Posterior cingulate gyrus (tissue), 11 donors: ENCODE measurements around the gene CBLC.
A peak's percentile ranks its signal among the peaks of the same experiment; 100 is the strongest.
"Not testable (repeated sequence)": the region's sequence is repeated elsewhere in the genome, so short reads cannot be mapped to it uniquely, and the experiment has no call there.

Experiments used
- DNase-seq, 10 donors: peaks; one replicate each; pipeline versions ENCODE4 v3.0.0 to v3.0.0-alpha.2; 2020 to 2021; ENCODE audit warnings: mixed read lengths in 3 of 10
- intact Hi-C: fragments of 100-400 bp; cut with DNase I; formaldehyde crosslinking; loops from one replicate; pipeline ENCODE4 v1.15.1; 2023

Gene CBLC

DNA sequence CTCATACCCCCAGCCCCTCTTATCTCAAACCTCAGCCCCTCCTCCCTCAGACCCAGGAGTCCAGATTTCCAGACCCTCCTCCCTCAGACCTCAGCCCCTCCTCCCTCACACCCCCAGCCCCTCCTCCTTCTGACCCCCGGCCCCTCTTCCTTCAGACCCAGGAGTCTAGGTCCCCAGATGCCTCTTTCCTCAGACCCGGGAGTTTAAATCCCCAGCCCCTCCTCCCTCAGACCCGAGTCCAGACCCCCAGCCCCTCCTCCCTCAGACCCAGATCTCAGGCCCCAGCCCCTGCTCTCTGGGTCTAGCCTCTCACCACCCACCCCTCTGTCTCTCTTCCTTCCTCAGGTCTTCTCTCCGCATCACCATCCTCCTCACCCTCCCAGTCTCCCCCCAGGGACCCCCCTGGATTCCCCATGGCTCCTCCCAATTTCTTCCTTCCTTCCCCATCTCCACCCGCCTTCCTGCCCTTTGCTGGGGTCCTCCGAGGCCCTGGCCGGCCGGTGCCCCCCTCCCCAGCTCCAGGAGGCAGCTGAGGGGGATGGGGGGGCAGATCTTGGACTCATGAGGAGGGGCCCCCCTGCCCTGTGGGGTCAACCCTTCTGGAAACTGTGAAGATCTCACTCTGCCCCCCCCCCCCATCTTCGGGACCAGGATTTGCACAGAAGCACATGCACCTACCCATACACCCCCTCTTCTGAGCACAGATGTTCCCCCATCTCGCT, 18.4 kb upstream of the CBLC start:
- DNase-seq = peak in 1 of 10 donors; percentile 14
- intact Hi-C loops = no loop called here

DNA sequence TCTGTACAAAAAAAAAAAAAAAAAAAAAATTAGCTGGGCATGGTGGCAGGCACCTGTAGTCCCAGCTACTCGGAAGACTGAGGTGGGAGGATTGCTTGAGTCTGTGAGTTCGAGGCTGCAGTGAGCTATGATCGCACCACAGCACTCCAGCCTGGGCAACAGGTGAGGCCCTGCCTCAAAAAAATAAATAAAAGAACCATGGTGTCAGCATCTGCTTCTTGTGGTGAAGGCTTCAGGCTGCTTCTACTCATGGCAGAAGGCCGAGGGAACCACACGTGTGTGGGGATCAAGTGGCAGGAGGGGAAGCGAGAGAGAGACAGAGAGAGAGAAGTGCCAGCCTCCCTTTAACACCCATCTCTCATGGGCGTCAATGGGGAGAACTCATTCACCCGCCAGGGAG, 15.7 kb upstream of the CBLC start:
- intact Hi-C loops = no loop called here
- DNase-seq = peak in 1 of 10 donors; percentile 19

DNA sequence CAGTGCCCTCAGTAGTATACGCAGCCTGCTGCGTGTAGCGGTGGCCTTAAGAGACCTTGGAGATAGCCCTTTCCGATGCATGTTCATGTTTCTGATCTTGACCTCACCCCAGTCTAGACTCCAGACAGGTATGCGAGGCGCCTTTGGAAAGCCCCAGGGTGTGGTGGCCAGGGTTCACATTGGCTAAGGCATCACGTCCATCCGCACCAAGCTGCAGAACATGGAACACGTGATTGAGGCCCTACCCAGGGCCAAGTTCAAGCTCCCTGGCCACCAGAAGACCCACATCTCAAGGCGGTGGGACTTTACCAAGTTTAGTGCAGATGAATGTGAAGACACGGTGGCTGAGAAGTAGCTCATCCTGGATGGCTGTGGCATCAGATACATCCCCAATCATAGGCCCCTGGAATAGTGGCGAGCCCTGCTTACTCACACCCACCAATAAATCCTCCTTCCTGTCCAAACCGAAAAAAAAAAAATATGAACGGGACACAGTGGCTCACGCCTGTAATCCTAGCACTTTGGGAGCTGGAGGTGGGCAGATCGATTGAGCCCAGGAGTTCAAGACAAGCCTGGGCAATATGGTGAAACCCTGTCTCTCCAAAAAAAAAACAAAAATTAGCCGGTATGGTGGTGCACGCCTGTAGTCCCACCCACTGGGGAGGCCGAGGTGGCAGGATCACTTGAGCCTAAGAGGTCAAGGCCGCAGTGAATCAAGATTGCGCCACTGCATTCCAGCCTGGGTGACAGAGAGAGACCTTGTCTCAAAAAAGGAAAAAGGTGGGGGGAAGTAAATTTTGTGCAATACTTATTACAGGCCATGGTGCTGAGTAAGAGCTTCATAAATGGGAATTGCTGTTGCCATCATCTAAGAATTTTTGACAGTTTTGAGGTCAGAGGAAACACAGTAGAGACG, 12.4 kb upstream of the CBLC start:
- intact Hi-C loops = no loop called here
- DNase-seq = no peak

DNA sequence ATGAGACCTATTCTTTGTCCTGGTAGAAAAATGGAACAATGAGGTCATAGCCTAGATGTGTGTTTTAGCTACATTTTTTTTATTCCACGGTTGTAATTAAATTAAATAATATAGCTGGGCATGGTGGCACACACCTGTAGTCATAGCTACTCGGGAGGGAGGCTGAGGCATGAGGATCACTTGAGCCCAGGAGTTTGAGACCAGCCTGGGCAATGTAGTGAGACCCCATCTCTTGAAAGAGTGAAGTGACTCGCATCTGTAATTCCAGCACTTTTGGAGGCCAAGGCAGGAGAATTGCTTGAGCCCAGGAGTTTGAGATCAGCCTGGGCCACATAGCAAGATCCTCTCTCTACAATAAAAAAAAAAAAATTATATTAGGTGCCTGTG, 11.7 kb upstream of the CBLC start:
- intact Hi-C loops = no loop called here
- DNase-seq = no peak

DNA sequence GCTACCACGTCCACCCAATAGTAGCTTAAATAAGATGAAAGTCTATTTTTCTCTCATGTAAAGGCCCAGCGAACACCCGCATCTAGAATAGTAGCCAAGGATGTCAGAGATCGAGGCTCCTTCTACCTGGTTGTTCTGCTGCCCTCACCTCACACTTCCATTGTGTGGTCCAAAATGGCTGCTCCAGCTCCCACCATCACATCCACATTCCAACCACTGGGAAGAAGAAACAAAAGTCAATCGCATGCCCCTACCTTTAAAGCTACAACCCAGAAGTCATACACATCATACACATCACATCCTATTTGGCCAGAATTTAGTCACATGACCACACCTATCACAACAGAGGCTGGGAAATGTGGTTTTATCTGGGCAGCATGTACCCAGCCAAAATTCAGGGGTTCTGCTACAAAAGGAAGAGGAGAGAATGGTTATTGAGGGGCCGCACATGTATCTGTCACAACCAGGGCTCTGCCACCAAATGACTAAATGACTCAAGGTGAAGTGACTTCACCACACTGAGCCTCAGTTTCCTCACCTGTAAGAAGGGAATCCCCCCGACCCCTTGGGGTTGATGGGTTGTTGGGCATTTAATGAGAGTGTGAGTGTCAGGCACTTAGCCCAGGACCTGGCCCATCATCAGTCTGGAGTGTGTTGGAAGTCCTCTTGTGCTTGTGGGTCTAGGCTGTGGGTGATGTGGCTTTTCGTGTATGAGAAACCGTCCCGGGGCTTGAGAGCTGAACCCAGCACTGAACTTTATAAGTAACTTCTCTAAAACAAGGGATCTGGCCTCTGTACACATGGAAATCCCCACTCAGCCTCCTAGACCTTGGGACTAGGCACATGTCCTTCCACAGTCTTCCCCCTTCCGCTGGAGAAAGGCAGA, 10.2 kb upstream of the CBLC start:
- intact Hi-C loops = no loop called here
- DNase-seq = no peak

DNA sequence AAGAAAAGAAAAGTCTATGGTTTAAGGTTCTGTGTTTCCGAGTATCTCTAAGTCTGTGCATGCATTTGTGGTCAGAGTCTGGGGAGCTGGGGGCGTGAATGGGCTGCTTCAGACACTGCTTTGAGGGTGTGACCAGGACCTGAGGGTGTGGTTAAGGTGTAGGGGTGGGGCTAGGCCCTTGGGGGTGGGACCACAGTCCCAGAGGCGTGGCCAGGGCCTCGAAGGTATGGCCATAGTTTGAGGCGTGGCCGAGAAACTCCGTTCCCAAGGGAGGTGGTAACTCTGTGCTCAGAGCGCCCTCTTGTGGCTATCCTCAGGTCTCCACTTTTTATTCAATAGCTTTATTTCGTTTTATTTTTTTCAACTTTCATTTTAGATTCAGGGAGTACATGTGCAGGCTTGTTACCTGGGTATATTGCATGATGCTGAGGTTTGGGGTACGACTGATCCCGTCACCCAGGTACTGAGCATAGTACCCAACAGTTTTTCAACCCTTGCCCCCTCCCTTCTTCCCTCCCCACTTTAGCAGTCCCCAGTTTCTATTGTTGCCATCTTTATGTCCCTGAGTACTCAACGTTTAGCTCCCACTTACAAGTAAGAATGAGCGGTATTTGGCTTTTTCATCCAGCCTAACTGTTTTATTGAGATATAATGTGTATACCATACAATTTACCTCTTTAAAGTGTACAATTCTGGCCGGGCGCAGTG, 7.0 kb upstream of the CBLC start:
- DNase-seq = peak; percentile 33 to 95 (median 79)
- intact Hi-C loops = loop anchor here (1.0 to 2.0 kb wide), 3 partner anchors 46 to 200 kb away; no protein-coding TSS in a partner anchor

DNA sequence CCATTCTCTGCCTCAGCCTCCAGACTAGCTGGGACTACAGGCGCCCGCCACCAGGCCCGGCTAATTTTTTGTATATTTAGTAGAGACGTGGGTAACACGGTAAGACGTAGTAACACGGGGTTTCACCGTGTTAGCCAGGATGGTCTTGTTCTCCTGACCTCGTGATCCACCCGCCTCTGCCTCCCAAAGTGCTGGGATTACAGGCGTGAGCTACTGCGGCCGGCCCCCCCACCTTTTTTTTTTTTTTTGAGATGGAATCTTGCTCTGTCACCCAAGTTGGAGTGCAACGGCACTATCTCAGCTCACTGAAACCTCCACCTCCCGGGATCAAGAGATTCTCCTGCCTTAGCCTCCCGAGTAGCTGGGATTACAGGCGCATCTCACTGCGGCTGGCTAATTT, 5.5 kb upstream of the CBLC start:
- DNase-seq, intact Hi-C loops: not testable (repeated sequence)

DNA sequence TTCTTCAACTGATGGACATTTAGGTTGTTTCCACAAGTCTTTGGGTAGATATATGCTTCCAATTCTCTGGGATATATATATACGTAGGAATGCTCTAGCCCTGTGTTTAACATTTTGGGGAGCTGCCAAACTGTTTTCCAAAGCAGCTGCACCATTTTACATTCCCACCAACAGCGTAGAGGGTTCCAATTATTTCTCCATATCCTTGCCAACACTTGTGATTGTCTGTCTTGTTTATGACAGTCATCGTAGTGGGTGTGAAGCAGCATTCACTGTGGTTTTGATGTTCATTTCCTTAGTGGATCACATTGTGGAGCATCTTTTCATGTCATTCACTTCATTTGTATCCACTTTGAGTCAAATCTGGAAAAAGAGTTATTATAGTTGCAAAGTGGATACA, 4.7 kb upstream of the CBLC start:
- no peak for DNase-seq
- intact Hi-C loops = no loop called here

DNA sequence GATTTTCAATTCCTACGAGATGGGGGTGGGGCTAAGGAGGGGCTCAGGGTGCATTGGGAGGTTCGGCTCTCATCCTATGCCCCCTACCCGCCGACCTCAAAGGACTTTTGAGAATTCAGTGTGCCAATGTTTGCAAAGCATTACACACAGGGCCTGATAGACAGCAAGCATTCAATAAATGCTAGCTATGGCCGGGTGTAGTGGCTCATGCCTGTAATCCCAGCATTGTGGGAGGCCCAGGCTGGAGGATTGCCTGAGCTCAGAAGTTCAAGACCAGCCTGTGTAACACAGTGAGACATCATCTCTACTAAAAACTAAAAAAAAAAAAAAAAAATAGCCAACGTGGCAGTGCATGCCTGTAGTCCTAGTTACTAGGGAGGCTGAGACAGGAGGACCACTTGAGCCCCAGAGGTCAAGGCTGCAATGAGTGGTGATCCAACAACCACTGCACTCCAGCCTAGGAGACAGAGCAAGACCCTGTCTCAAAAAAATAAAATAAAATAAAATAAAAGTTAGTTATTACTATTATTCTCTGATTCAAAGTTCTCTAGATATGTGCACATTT, 1.9 kb upstream of the CBLC start:
- no peak for DNase-seq
- intact Hi-C loops = no loop called here

DNA sequence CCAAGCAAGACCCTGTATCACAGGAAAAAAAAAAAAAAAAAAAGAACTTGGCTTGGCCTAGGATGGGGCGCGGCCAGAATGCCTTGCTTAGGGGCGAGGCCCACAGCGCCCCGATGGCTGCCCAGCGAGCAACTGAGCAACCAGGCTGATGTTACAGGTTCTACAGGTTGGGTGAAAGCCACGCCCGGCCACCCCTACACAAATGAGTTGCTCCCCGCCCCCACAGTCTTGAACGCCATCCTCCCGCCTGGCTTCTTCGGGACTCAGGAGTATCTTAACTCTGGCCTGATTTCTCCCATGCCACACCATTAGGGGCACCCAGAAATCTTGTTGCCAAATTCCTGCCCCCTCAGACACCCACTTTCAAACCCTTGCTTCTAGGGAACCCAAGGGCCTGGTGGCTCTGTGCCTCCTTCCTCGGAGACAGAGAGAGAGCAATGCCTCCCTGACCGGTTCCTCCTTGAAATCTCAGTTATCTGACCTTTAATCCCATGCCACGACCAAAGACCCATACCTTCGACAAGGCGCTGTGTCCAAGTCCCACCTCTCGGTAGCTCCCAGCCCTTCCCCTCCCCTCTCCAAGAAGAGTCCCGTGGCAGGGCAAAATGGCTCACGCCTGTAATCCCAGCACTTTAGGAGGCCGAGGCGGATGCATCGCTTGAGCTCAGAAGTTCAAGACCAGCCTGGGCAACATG, 1.1 kb upstream of the CBLC start:
- DNase-seq = no peak
- intact Hi-C loops = no loop called here

DNA sequence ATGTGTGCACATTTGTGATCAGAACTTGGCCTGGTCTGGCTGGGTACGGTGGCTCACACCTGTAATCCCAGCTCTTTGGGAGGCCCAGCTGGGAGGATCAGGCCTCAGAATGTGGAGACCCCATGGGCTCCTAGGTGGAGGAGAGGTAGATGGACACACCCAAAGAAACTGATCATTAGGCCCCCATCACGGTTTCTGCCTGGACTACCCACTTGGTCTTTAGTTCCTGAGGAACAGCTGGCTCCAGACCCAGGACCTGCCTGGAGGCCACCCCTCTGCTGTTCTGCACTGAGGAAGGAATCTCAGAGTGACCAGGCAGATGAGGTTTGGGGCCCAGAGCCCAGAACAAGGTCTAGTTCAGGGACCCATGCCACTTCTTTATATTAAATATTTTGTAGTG, 1.5 kb downstream of the CBLC start:
- intact Hi-C loops = no loop called here
- DNase-seq = no peak

DNA sequence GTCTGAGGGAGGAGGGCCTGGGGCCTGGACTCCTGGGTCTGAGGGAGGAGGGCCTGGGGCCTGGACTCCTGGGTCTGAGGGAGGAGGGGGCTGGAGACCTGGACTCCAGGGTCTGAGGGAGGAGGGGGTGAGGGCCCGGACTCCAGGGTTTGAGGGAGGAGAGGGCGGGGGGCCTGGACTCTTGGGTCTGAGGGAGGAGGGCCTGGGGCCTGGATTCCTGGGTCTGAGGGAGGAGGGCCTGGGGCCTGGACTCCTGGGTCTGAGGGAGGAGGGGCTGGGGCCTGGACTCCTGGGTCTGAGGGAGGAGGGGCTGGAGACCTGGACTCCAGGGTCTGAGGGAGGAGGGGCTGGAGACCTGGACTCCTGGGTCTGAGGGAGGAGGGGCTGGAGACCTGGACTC, 4.0 kb downstream of the CBLC start:
- intact Hi-C loops = loop anchor here (5.0 kb wide), 1 partner anchor 66 kb away; the partner anchor contains the start of gene NECTIN2
- DNase-seq = peak in 1 of 10 donors; percentile 57

DNA sequence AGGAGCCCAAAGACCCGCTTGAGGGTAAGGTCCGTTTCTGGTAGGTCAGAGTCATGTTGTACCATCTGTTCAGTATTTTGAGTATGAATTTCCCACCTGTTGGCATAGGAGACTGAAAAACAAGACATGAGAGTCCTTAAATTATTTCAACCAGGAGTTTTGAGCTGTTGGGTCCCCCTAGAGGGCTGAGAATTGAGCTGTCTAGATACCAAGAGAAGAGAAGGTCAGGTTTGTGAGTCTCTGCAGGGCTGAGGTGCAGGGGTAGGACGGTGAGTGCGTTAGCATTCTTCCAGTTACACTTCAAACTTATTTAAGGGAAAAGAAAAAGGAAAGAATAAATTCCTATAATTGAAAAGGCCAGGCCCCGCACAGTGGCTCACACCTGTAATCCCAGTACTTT, 5.0 kb downstream of the CBLC start:
- intact Hi-C loops = loop anchor here (5.0 kb wide), 1 partner anchor 65 kb away; the partner anchor contains the start of gene NECTIN2

DNA sequence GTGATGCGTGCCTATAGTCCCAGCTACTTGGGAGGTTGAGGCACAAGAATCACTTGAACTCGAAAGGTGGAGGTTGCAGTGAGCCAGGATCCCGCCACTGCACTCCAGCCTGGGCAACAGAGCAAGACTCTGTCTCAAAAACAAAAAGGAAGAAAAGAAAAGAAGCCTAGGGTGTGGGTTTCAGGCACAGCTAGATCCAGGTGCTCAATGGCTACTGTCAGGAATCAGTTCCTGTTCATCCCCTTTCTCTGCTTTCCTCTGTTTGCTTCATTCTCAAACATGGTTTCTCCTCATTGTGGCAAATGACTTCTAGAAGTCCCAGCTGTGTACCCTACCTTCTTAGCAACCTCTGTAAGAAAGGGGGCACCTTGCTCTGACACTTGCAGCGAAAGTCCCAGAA, 5.9 kb downstream of the CBLC start:
- no peak for DNase-seq
- intact Hi-C loops = loop anchor here (5.0 kb wide), 1 partner anchor 64 kb away; the partner anchor contains the start of gene NECTIN2

More for the DNA sequence above, 5.0 kb downstream of the CBLC start:
- DNase-seq = no peak

DNA sequence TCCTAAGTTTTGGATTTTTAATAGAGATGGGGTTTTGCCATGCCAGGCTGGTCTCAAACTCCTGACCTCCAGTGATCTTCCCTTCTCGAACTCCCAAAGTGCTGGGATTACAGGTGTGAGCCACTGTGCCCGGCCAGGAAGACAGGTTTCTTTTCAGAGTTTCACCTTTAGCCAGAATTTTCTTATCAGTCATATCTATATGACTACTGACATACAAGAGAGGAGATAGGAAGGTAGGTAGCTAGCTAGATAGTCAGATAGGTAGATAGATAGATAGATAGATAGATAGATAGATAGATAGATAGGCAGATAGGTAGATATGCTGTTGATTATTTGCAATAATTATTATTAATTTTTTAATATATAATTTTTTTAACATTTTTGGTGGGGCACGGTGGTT, 7.6 kb downstream of the CBLC start:
- intact Hi-C loops = no loop called here
- DNase-seq = no peak

DNA sequence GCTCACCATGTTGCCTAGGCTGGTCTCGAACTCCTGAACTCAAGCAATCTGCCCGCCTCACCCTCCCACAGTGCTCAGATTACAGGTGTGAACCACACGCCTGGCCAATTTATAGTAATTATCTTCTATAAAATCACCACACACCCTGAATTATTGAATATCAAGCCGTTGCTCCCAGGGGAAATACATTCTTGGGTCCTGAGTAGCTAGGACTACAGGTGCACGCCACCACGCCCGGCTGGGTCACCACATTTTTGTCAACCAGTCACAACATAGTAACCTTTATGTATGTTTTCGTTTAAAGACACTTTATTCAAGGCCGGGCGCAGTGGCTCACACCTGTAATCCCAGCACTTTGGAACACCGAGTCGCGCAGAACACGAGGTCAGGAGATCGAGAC, 8.3 kb downstream of the CBLC start:
- DNase-seq = no peak
- intact Hi-C loops = no loop called here

DNA sequence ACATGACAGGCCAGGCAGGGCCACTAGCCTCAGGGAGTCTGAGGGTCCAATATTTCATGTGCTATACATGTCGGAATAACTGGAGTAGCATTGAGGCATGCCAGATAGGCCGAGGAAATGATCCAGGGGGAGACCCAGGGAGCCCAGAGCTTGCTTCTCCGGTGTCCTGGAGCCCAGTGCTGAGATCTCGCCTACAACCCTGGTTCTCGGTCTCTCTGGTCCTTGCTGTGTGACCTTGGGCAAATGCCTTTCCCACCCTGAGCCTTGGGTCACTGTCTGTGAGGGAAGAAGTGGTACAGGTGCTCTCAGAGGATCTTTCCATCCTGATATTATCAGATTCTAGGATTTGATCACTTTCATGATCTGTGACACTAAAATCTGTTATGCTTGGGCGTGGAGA, 11.3 kb downstream of the CBLC start:
- DNase-seq = no peak
- intact Hi-C loops = no loop called here

DNA sequence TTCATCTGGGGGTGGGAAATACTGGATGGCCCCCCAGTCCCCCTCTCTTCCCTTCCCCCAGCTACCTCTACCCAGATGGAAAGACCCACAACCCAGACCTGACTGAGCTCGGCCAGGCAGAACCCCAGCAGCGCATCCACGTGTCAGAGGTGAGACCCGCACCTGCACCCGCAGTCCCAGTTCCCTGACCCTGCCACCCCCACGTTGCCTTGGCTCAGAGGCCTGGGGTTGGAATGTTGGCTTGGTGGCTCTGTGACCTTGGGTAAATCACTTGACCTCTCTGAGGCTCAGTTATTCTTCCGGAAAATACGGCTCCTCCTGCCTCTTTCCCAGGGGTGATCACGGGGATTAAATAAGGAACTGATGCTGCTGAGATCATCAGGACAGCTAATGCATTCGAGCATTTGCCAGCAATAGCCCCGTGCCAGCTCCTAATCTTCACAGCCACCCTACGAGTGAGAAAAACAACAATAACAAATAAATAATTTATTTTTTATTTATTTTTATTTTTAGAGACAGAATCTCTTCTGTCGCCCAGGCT, 12.3 kb downstream of the CBLC start:
- no peak for DNase-seq
- intact Hi-C loops = no loop called here

DNA sequence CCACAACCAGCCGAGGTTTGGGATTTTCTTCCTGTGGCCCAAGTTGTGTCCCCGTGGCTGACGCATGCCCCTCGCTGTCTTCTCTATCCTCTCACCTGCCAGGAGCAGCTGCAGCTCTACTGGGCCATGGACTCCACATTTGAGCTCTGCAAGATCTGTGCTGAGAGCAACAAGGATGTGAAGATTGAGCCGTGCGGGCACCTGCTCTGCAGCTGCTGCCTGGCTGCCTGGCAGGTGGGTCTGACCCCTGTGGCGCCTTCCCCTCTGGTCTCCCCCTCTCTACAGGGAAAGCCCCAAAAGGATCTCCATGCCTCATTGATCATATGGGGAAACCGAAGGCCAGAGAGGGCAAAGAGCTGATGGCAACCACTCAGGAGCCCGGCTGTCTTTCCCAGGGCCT, 14.6 kb downstream of the CBLC start:
- intact Hi-C loops = no loop called here
- DNase-seq = no peak
